TTC549 (cell line): ENCODE results near the gene FTMT.
"Not testable (repeated sequence)": the region's sequence is repeated elsewhere in the genome, so short reads cannot be mapped to it uniquely, and the experiment has no call there.

ENCODE experiments used
- FAIRE-seq: peaks from 2 replicates; lab custom pipeline; 2012; peaks lifted over from hg19 to GRCh38; lab: Jason Lieb, UNC

FTMT gene

DNA sequence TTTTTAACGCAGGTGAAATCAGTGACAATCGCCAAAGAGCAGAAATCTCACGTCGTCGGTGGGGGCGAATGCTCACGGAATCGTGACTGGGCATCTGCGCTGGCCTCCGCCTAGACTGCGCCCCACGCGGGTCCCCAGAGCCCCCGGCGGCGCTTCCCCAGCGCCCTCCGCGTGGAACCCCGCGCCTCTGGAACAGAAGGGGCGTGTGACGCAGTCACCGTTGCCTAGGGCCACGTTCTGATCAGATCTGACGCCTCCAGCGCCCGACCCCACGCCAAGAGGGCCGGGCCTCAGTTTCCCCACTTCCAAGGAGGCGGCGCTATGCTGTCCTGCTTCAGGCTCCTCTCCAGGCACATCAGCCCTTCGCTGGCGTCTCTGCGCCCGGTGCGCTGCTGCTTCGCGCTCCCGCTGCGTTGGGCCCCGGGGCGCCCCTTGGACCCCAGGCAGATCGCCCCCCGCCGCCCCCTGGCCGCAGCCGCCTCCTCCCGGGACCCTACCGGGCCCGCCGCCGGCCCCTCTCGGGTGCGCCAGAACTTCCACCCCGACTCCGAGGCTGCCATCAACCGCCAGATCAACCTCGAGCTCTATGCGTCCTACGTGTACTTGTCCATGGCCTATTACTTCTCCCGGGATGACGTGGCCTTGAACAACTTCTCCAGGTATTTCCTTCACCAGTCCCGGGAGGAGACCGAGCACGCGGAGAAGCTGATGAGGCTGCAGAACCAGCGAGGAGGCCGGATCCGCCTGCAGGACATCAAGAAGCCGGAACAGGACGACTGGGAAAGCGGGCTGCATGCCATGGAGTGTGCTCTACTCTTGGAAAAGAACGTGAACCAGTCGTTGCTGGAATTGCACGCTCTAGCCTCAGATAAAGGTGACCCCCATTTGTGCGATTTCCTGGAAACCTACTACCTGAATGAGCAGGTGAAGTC is at the start of gene FTMT:
TSS of gene FTMT (plus strand) at position 240 of the 932 bp plus-strand sequence. CDS start at position 322, 82 bp downstream.
- FAIRE-seq, result no peak

GRCh38 chr5:121805251-121805650 is 46.4 kb upstream of the FTMT start:
- FAIRE-seq, result not testable (repeated sequence)

- no peak for FAIRE-seq
Measured at GRCh38 chr5:121805911-121806310, 45.8 kb upstream of the FTMT start.

- no peak for FAIRE-seq
Measured at GRCh38 chr5:121816164-121816563, 35.5 kb upstream of the FTMT start.

- no peak for FAIRE-seq
Measured at GRCh38 chr5:121819682-121820261, 31.9 kb upstream of the FTMT start.

DNA sequence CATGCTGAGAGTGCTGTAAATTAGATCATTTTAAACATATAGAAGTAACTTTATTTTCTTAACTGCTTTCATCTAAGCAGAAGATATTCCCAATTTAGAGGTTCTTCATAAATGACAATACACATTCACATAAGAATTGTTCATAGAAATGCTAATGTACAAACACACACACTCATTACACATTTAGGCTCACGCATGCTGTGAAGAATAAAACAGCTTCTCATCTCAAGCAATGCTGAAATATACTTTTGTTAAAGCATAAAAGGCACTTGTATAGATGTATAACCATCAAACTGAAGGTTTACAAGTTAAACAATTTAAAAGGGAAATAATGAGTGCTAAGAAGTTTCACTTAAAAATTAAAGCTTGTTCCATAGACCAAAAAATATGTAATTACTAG is 18.1 kb upstream of the FTMT start:
- no peak for FAIRE-seq

DNA sequence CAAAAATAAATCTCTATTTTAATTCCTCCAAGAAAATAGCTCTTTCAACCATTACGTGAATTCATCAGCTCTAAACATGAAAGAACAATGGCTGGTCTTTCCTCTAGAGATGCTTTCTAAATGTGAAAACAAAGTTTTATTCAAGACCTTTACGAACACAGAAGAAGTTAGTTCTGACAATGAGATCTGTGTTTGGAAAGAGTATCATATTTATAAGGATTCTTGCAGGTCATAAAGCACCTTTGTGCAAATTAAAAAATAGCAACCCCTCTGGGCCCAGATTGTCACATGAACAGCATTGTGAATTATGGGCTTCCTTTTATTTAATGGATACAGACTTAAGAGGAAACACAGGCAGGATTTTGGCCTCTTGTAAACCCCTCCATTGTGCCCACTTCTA is 17.7 kb upstream of the FTMT start:
- no peak for FAIRE-seq

- no peak for FAIRE-seq
Measured at GRCh38 chr5:121841892-121842291, 9.8 kb upstream of the FTMT start.

DNA sequence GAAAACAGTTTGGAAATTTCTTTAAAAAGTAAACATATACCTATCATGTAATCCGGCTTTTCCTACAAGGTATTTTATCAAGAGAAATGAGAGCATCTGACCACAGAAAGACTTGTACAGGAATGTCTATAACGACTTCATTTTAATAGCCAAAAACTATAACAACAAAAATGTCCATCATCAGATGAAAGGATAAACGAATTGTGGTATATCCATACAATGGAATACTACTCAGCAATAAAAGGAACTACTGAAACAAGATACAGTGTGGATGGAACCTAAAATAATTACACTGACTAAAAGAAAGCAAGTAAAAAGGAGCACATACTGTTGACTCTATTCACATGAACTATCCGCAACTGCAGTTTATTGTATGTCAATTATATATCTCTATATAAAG is 1.4 kb upstream of the FTMT start:
- FAIRE-seq, result no peak

DNA sequence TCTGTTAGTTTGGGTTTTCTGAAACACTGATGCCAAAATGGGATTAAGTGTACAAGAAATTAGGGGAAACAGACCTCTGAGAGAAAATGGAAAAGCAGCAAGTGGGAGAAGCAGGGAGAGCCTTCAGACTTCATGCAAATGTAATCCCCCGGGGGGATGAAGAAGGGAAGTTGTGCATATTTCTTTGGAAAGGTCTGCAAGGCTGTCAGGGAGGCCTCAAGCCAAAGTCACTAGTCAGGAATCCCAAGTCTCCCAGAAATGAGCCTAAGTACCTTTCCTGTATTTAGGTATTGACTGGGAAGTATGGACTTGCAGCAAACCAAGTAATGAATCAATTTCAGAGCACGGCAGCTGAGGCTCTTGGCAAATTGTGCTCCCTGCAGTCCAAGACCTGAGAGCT is 2.2 kb downstream of the FTMT start:
- no peak for FAIRE-seq

GRCh38 chr5:121862801-121863200 is 11.1 kb downstream of the FTMT start:
- FAIRE-seq, result no peak

- FAIRE-seq, result no peak
Measured at GRCh38 chr5:121863753-121864285, 12.1 kb downstream of the FTMT start.

GRCh38 chr5:121867403-121867802 is 15.7 kb downstream of the FTMT start:
- FAIRE-seq, result no peak

- no peak for FAIRE-seq
Measured at GRCh38 chr5:121870489-121870888, 18.8 kb downstream of the FTMT start.

DNA sequence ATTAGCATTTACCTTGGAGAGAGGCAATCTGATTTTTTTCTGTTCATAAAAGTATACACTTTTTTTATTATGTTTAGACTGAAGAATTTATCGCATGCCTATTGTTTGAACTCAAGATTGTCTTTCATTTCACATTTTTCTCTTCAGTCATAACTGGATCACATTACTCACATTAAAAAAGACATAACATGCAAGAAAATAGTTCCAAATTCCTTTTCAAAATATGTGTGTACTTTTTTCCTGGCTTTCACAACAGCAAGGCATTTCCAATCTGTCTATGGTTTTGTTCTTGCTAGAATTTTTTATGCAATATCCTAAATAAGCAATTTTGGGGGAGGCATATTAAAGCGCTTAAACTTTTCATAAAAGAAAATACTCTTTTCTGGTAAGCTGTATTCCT is 21.2 kb downstream of the FTMT start:
- FAIRE-seq, result no peak

- FAIRE-seq, result no peak
Measured at GRCh38 chr5:121873409-121873808, 21.7 kb downstream of the FTMT start.

GRCh38 chr5:121885630-121886029 is 33.9 kb downstream of the FTMT start:
- no peak for FAIRE-seq

GRCh38 chr5:121887727-121888126 is 36.0 kb downstream of the FTMT start:
- FAIRE-seq, result no peak

- no peak for FAIRE-seq
Measured at GRCh38 chr5:121890297-121890858, 38.7 kb downstream of the FTMT start.

DNA sequence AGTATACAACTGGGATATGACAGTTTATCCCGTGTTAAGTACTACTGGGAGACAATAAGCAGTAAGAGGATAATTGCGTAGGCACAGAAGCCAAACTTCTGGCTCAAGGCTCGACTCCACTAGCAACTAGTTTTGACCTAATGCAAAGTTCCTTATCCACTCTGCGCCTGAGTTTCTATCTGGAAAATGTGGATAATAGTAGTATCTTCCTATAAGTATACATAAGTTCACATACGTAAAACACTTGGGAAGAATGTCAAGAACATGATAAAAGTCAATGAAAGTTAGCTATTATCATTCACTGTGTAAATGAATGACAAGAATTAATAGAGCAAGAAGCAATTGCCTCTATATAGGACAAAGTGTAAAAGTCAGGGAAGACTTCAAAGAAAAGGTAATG is 45.7 kb downstream of the FTMT start:
- FAIRE-seq, result no peak

GRCh38 chr5:121899346-121899745 is 47.7 kb downstream of the FTMT start:
- FAIRE-seq, result no peak
